GM12892 (cell line): ENCODE data around the gene MT4.

Source experiments
- POLR2A ChIP-seq: IDR thresholded peaks from 2 replicates; pipeline ENCODE4 v1.6.1; 2011; ENCODE audit warnings: low read depth, low read length, control low read depth
- TAF1 ChIP-seq: IDR thresholded peaks from 2 replicates; pipeline ENCODE4 v1.6.1; 2011; ENCODE audit warnings: low read depth, mild to moderate bottlenecking, control low read depth, low read length, borderline replicate concordance

DNA sequence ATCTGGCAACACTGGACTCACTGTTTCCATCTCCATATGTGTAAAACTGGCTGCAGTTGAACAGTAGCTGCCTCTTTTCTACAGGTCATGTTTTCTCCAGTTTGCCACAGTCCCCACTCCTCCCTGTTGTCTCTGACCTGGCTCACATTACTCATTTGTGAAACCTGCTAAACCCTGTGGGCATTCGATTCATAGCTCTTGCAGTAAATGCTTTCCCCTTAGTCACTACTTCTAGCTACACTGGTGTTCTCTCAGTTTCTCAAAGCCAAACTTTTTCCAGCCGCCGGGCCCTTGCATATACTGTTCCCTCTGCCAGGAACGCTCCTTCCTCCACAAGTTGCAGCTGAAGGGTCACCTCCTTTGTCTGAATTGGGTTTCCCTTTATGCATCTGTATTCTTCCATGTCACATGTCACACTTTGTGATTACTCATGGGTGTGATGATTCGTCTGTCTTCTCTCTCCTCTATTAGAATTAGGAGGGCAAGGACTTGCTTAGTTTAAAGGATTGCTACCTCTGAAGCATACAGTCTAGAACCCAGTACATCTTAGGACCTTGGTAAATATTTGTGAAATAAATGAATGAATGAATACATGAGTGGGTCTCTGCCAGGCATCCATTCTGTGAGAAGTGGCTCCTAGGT lies 15.0 kb upstream of the MT4 start:
- no peak for TF ChIP-seq TAF1
- no peak for TF ChIP-seq POLR2A
